CD4-positive, alpha-beta T cell treated with Interleukin-17A for 4 hours (primary cell): Measurements from ENCODE around the gene HYAL1.
A peak's percentile ranks its signal among the peaks of the same experiment; 100 is the strongest.

ENCODE experiments used
- DNase-seq: peaks from one replicate; pipeline ENCODE4 v3.0.0-alpha.2; 2020; ENCODE audit warnings: mixed read lengths

Gene HYAL1

GRCh38 chr3:50333744-50334328, 30.5 kb upstream of the HYAL1 start:
- no peak for DNase-seq

GRCh38 chr3:50331364-50331907, 28.1 kb upstream of the HYAL1 start:
- no peak for DNase-seq

- DNase-seq = peak; percentile 0
Observed at GRCh38 chr3:50330330-50330729, 27.0 kb upstream of the HYAL1 start.

GRCh38 chr3:50327943-50328691, 24.7 kb upstream of the HYAL1 start, which contains the start of gene TUSC2:
TUSC2 (minus strand) TSS chr3:50328223; CDS start chr3:50328099, 124 bp downstream.
- DNase-seq = peak; percentile 97

DNA sequence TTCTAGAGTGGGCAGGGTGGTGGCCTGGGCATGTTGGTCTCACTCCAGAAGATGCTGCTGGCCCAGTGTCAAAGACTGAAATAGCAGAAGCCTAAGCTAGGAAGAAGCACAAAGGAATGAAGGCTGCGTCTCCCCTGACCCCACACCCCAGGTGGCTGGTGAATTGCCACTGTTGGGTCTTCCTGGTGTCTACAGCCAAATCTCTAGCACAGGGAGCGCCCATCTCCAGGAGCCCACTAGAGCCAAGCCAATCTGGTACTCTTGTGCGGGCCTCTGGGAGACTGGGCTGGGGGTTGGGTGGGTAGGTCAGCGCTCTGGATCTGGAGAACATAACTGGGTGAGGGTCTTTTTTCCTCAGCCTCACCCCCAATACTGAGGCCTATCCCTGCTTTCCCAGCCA, 23.8 kb upstream of the HYAL1 start:
- DNase-seq = no peak

GRCh38 chr3:50326182-50326541, 22.8 kb upstream of the HYAL1 start:
- peak; percentile 1 for DNase-seq

DNA sequence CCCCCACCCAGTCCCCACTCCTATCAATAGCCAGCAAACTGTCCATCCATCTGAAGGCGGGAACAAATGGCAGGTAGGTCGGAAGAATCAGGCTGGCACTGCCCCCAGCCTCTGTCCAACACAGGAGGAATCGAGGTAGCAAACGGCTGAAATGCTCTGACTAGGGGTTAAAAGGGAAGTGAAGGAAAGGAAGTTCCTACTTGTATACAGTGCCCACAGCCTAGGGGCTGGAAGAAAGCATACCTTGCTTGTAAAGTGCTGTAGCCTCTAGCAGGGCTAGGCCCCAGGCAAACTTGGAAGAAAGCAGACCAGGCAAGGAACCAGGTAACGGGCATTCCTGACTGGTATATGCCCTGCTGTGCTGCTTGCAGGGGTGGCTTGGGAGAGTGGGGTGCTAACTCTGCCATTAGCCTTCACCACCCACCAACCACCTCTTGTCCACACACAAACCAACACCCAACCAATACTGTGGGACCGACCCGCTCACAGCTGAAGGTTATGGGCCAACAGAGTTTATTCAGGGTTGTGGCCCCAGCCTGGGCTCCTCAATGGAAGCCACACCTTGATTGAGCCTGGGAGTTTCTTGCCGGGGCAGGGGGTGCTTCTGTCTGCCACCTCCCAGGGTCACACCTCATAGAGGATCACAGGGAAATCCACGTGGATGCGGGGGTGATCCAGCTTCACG, 22.3 kb upstream of the HYAL1 start:
- DNase-seq = no peak

DNA sequence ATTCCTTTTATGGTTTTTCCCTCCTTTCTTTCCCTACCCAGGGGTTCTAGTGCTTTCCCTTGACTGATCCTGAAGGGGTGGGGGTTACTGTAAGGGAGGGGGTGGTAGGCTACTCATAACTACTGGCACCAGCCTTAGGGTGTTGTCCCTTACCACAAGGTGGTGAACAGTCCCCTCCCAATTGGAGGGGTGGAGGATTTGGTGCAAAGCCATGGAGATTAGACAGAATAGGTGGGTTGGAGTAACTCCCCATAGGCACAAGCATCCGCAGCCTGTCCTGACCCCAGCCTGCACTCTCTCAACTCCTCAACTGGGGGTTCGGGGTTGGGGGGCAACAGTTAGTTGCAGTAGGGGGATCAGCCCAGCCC, 21.7 kb upstream of the HYAL1 start:
- no peak for DNase-seq

DNA sequence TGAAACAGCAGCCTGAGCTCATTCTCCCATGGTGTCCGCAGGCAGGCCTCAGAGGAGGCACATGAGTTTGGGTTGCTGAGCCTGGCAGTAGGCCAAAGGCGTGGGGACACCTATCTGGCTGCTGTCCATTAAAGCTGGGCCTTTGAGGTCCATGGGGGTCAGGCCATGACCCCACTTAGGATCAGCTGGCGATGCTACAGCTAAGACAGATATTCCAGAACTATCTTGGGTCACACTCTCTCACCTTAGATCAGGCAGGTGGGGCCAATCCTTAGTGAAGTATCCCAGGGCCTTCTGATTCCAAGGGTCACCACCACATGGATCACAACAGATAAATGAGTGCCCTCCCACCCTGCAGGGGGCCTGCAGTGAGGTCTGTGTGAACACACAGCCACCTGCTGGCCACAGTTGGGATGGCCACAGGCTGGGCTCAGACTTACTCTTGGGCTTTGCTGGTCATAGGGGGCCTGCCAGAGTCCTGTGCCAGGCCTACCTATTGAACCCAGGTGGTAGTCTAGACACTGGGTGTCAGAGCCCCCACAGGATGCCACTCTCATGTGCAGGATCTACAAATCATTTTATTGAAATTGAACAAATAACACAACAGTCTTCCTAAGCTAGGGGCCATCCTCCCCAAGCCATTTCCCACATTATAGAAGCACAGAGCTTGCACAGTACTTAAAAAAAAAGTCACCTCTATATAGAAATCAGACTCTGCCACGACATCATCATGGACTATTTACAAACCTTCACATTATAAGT, 21.2 kb upstream of the HYAL1 start:
- peak; percentile 70 for DNase-seq

DNA sequence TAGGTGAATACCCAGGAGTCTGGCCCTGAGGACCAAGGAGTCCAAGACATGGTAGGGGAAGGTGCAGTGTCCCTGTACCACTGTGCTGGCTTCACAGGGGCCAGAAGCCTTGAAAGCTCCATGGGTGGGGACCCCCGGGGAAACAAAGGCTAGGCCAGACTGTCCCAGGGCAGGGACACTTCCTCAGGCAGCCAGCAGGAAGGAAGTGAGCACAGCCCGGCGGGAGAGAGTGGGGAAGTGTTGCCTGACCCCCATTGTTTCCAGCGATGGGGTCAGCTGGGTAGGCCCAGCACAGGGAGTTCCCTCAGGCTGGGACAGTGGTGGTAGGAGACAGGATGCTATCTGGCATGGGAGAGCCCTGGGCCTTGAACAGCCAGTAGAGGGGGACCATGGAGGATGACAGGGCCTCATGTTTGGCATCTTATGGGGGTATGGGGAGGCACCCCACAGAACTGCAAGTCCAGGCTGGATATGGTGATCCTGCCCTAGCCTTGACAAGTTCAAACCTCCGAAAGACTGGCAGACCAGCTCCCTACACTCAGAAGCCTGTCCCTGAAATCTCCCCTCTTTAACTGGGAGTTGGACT, 20.3 kb upstream of the HYAL1 start:
- DNase-seq = no peak

DNA sequence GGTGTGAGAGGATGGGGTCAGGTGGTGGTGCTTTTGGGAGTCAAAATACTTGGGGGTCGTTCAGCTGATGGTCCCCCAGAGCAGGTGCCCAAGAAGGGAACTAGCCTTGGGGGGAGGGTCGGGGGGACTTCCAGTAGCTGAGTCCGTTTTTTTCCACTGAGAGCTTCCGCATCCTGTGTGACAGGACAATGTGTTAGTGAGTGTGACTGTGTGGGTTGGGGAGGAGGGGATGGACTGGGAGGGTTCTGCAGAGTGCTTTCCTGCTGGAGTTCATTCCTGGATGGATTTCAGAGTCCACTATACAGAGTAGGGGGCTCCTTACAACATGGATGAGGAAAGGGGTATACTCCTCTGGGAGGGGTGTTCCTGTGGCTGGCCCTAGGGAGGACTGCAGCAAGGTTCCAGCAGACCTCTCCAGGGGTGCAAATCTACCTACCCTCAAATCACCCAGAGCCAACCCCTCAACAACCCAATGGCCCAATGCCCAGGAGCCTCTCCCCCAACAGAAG, 19.8 kb upstream of the HYAL1 start:
- DNase-seq = no peak

- no peak for DNase-seq
Observed at GRCh38 chr3:50322386-50323091, 19.2 kb upstream of the HYAL1 start, which contains the start of gene HYAL2. HYAL2 (minus strand) TSS chr3:50322745; CDS start chr3:50320489, 2,256 bp downstream.

- DNase-seq = no peak
Observed at GRCh38 chr3:50322115-50322385, 18.7 kb upstream of the HYAL1 start.

GRCh38 chr3:50321336-50322114, 18.2 kb upstream of the HYAL1 start:
- DNase-seq = peak; percentile 87

DNA sequence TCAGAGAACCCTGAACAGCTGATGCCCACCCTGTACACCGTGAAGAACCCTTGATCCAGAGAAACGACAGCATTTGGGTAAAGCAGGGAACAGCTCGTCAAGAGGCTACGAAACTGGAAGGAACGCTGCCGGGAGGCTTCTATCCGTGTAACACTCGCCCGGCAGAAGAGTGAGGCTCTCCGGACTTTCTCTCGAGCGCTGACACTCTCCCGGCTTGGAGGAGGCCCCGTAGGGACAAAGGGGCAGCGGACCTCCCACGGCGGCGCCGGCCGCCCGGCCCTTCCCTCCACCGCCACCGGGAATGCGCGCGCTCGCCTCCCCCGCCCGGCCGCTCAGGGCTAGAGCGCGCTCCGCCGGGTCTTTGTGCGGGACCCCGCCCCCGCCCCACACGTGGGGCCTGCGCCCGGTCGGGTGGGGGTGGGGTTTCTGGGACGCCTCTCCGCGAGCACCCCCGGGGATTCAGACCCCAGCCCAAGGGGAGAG, 17.5 kb upstream of the HYAL1 start:
- peak; percentile 81 for DNase-seq

GRCh38 chr3:50319894-50320625, 16.7 kb upstream of the HYAL1 start:
- DNase-seq = no peak

DNA sequence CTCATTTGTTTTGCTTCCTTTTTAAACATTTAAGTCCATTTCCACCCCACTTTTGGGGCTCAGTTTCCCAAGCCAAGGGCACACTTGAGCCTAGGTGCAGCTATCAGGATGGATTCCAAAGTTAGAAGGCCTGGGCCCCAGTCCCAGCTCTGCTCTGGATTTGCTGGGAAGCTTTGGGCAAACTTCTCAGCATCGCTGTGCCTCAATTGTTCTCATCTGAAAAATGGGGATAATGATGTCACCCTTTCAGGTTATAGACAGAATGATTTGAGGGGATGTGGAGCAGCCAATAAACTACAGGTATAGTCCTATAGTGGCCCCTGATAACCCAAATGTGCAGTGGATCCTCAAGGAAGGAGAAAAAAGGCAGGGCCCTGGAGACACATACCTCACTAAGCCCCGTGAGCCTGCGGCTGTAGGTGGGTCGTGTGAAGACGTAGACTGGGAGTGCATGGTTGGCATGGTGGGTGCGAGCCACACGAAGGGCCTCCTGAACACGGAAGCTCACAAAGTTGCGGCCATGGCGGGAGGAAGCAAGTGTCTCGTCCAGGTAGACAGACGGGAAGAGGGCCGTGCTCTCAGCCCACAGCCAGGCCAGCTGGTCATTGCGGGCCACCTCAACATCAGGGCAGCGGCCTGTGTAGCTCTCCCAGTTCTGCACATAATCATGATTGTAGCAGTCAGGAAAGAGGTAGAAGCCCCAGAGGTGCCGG, 16.0 kb upstream of the HYAL1 start:
- no peak for DNase-seq

DNA sequence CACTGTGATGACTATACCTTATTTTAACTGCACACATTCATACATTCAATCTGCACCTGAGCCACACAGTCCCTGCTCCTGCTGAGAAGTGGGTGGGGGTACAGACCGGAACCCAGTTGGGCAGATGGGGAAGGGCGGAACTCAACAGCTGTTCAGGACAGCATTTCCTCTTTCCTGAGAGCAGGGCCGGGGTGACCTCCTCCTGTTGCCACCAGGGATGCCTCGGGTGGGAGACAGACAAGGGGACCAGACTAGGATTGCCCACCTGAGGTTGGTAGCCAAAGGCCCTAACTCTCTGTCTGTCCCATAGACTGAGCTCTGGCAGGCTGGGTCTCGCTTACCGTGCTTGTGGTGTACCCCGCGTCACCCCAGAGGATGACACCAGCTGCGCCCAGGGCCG, 15.2 kb upstream of the HYAL1 start:
- DNase-seq = no peak

- no peak for DNase-seq
Observed at GRCh38 chr3:50318163-50318562, 14.8 kb upstream of the HYAL1 start.

DNA sequence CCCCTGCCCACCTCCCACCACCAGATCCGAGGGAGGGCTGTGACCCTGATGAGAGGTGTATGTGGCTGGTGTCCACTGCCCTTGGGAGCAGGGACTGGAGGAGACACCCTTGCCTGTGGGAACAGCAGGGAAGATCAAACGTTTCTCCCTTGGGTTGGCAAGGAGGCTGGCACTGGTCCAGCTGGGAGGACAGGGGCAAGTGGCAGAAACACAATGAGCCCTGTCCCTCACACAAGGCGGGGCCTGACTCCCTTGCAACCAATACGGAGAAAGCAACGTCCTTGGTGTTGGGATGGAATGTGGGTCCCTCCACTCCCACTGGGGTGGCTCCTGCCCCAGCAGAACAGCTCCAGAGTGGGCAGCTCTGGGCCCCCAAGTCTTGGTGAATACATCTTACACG, 13.9 kb upstream of the HYAL1 start:
- DNase-seq = no peak
